HPDE6-E6E7 (cell line): Measurements from ENCODE around the gene BLZF1.
A peak's percentile ranks its signal among the peaks of the same experiment; 100 is the strongest.
"Not testable (repeated sequence)": the region's sequence is repeated elsewhere in the genome, so short reads cannot be mapped to it uniquely, and the experiment has no call there.

Experiments used
- DNase-seq: peaks from one replicate; pipeline ENCODE4 v3.0.0; 2011; ENCODE audit warnings: missing footprints; ENCODE audit errors: extremely low spot score

Gene BLZF1

DNA sequence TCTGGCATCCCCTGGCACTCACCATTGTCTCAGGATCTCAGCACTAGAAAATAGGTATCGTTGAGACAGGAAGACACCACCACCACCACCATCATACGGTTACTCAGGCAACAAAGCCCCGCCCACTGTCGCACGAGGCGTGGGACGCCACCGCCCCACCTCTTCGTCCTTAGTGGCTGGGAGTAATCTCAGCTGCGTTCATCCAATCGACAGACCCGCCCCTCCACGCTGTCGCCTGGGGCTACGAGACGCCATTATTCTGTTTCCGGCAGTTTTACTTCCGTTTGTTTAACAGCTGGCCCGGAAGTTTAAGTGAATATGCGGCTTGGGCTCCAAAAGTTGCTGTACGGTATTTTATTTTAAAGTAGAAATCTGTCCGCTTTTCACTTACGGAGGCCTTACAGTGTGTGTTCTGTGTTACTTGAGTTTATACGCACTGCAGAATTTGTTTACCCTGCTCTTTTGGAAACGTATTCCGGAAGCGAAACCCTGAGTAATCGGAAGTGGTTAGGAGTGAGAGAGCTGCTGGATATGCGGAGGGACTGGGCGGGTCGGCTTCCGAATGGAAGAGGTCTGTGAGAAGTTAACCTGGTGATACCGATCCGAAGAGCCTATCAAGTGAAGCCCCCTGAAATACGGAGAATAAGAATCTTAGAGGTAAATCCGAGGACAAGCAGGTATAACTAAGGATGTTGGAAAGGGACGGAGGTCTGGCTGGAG, at the start of gene BLZF1, which contains the start of gene NME7:
Gene BLZF1 (plus strand): TSS at position 510 of the 720 bp plus-strand sequence. CDS start 1,328 bp downstream, outside the sequence.
Gene NME7 (minus strand): TSS at position 112 of the 720 bp plus-strand sequence. CDS start 87 bp downstream, at position 25.
- peak; percentile 89 for DNase-seq

GRCh38 chr1:169318536-169319244, 49.3 kb upstream of the BLZF1 start:
- DNase-seq: no peak

DNA sequence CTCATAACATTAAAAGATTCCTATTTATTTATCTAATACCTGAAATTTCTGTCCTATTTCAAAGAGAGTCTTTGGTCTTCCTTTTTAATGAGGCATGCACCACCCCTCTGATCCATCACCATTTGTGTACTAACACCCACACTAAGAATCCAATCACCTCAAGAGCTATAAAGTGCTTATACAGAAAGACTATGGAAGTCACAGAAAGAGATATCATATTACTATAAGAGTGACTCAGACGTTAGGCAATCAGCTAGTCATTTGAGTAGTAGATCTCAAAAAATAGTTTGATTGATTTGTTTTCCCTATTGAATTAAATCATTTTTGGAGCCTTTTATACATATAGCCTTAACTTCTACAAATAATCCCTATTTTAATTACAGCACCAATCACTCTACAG, 46.5 kb upstream of the BLZF1 start:
- peak; percentile 62 for DNase-seq

- DNase-seq: no peak
These were observed 45.9 kb upstream of the BLZF1 start for GRCh38 chr1:169322138-169322537.

- no peak for DNase-seq
These were observed 42.9 kb upstream of the BLZF1 start for GRCh38 chr1:169325117-169325516.

DNA sequence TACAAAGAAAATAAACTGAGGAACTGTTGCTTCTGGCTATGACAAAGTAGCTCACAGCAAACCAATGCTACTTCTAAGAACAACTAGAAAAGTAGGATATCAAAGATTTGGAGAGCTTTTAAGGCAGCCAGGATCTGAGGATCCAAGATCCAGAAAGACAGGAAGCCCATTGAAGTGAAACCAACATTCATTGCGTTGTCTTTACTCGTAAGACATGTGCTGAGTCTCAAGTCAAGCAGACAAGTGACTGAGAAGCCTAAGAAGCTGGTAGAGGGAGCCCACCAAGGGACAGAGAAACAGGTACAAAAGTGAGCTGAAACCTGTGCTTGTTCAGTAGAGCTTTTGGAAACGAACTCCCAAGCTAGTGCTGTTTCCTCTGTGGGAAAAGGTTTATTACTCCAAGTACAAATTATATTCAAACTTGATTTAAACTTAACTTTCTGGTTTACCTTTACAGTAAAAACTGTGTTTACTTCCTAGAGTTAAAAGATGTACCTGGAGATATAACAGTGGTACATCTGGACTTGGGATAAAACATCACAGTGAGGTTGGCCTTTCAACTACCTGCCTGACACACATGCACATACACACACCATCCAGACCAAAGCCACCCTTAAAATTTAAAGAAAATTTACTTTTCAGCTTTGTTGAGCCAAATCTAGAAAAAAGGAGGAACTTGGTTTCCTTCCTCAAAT, 41.6 kb upstream of the BLZF1 start:
- no peak for DNase-seq

- DNase-seq: no peak
These were observed 41.1 kb upstream of the BLZF1 start for GRCh38 chr1:169326956-169327268.

DNA sequence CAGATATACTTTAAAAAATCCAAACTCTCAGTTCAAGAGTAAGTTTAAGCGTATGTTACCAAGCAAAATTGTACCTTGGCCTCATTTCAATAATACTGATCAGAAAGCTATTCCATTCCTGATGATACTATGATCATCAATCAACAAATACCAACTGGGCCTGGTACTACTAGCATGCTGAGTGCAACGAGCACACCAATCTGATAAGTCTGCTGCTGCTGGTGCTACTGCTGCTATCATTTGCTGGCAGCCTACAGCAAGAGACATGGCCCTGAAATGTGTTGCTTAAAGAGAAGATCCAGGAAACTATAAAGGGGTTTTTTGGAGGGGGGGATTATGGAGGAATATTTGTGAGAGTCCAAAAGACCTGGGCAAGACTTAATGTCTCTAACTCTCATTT, 40.1 kb upstream of the BLZF1 start:
- DNase-seq: no peak

GRCh38 chr1:169329383-169329782, 38.6 kb upstream of the BLZF1 start:
- no peak for DNase-seq

DNA sequence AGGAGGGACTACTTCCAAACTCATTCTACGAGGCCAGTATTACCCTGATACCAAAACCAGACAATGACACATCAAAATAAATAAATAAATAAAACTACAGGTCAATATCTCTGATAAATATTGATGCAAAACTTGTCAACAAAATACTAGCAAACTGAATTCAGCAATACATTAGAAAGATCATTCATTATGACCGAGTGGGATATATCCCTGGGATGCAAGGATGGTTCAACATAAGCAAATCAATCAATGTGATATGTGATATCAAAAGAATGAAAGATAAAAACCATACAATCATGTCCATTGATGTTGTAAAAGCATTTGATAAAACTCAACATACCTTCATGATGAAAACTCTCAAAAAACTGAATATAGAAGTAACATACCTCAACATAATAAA, 37.1 kb upstream of the BLZF1 start:
- DNase-seq: no peak

DNA sequence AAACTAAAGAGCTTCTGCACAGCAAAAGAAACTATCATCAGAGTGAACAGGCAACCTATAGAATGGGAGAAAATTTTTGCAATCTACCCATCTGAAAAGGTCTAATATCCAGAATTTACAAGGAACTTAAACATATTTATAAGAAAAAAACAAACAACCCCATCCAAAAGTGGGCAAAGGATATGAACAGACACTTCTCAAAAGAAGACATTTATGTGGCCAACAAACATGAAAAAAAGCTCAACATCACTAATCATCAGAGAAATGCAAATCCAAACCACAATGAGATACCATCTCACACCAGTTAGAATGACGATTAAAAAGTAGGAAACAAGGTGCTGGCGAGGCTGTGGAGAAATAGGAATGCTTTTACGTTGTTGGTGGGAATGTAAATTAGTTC, 33.3 kb upstream of the BLZF1 start:
- DNase-seq: not testable (repeated sequence)

DNA sequence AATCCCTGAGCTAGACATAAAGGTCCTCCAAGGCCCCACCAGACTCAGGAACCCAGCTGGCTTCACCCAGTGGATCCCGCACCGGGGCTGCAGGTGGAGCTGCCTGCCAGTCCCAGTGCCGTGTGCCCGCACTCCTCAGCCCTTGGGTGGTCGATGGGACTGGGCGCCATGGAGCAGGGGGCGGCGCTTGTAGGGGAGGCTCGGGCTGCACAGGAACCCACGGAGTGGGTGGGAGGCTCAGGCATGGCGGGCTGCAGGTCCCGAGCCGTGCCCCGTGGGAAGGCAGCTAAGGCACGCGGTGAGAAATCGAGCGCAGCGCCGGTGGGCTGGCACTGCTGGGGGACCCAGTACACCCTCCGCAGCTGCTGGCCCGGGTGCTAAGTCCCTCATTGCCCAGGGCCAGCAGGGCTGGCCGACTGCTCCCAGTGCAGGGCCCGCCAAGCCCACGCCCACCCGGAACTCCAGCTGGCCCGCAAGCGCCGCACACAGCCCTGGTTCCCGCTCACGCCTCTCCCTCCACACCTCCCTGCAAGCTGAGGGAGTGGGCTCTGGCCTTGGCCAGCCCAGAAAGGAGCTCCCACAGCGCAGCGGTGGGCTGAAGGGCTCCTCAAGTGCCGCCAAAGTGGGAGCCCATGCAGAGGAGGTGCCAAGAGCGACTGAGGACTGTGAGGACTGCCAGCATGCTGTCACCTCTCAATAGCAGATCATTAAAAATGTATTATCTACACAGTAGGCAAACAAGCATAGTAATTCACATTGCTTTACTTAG, 30.9 kb upstream of the BLZF1 start:
- DNase-seq: not testable (repeated sequence)

- no peak for DNase-seq
These were observed 29.4 kb upstream of the BLZF1 start for GRCh38 chr1:169338617-169339016.

DNA sequence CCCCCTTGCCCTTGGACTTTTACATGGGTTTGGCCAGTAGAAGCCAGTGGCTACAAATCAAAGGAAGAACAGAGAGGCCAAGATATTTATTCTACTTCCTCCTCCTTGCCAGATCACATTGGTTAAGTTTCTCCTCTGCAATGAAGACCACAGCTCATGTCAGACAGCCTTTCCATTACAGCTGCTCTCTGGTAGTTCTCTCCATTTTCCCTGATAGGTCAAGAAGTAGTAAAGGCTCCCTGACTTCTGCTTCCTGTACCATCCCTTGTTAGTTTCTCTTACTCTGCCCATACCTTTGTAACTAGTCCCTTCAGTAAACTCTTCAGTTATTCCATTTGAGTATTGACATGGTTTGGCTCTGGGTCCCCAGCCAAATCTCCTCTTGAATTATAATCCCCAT, 28.2 kb upstream of the BLZF1 start:
- DNase-seq: no peak

- DNase-seq: no peak
These were observed 27.1 kb upstream of the BLZF1 start for GRCh38 chr1:169340882-169341281.

DNA sequence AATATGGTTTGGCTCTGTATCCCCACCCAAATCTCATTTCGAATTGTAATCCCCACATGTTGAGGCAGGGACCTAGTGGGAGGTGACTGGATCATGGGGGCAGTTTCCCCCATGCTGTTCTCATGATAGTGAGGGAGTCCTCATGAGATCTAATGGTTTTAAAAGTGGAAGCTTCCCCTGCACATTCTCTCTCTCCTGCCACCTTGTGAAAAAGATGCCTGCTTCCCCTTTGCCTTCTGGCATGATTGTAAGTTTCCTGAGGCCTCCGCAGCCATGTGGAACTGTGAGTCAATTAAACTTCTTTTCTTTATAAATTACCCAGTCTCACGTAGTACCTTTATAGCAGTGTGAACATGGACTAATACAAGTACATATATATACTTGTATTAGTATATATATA, 25.9 kb upstream of the BLZF1 start:
- not testable (repeated sequence) for DNase-seq

GRCh38 chr1:169345511-169345910, 22.5 kb upstream of the BLZF1 start:
- DNase-seq: no peak

- no peak for DNase-seq
These were observed 21.9 kb upstream of the BLZF1 start for GRCh38 chr1:169346036-169346589.

DNA sequence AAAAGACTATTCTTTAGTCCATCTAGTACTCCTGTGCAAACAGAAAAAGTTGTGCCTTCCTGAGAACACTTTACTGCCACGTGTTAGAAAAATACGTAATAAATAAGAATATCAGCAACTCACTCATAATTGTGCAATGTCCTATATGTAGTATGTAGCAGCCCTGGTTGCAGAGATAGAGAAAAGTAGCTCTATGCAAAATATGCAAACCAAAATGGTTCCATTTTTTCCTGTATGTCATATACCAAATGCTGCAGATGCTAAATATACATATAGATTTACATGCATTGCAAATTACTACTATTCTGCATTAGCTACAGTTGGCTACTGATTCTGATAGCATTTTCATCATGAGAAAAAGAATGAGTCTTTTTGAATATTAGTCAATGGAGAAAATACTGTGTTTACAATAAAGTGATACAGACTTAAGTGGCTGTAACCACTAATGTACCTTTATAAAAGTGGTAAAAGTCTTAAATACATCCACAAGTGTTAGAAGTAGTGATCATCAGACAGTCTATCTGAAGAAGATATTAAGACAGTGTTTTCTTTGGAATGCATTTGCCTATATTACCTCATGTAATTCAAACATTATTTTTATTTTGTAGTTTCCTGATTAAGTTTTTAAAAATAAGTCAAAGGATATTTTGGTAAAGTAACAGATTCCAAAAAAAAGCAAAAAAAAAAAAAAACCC, 20.2 kb upstream of the BLZF1 start:
- DNase-seq: no peak

DNA sequence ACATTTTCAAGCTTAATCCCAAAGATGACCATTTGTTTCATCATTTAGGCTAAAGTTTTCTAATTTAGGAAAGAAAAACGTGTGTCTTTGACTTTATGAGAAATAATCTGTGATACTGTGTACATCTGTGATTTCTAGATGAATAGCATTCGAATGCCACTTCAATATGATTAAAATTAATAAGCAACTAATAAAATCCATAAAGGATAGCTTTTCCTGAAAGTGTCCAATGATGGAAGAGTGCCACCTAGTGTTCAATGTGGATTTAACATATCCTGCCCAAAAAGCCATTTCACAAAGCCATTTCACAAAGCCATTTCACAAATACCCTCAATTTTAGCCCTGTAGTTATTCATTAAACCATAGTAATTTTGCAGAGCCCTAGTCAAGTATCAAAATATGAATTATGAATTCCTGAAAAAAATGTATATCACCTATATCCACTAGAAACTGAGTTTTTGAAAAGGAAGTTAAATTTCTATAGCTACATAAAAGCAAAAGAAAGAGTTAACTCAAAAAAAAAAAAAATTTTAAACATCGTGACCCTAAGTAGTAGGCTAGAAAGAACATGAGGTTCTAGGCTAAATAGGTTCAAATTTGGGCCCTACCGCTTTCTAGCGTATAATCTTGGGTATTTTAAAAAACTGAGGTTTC, 19.5 kb upstream of the BLZF1 start:
- DNase-seq: no peak

GRCh38 chr1:169360415-169360814, 7.6 kb upstream of the BLZF1 start:
- no peak for DNase-seq
